ENCODE measurements around the gene CAP2. TPM values are rescaled to one million over a fixed set of nuclear protein-coding genes. Genes with fewer than 3 reads are reported as not detected.

Gene CAP2
- total and polyA plus RNA-seq, 2 experiments from 2014 or later, result 6.7 to 9.1 TPM

- no peak for TF ChIP-seq STAT1 (IDR thresholded peaks at IDR 0.05; ENCODE audit: unreplicated experiment)
- TF ChIP-seq, protein P1, sequence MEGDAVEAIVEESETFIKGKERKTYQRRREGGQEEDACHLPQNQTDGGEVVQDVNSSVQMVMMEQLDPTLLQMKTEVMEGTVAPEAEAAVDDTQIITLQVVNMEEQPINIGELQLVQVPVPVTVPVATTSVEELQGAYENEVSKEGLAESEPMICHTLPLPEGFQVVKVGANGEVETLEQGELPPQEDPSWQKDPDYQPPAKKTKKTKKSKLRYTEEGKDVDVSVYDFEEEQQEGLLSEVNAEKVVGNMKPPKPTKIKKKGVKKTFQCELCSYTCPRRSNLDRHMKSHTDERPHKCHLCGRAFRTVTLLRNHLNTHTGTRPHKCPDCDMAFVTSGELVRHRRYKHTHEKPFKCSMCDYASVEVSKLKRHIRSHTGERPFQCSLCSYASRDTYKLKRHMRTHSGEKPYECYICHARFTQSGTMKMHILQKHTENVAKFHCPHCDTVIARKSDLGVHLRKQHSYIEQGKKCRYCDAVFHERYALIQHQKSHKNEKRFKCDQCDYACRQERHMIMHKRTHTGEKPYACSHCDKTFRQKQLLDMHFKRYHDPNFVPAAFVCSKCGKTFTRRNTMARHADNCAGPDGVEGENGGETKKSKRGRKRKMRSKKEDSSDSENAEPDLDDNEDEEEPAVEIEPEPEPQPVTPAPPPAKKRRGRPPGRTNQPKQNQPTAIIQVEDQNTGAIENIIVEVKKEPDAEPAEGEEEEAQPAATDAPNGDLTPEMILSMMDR (conservative IDR thresholded peaks at IDR 0.05; ENCODE audit: low read depth in 2 of 2), result no peak
Measured at GRCh38 chr6:17505767-17506280, 112.4 kb downstream of the CAP2 start (continued).

DNA sequence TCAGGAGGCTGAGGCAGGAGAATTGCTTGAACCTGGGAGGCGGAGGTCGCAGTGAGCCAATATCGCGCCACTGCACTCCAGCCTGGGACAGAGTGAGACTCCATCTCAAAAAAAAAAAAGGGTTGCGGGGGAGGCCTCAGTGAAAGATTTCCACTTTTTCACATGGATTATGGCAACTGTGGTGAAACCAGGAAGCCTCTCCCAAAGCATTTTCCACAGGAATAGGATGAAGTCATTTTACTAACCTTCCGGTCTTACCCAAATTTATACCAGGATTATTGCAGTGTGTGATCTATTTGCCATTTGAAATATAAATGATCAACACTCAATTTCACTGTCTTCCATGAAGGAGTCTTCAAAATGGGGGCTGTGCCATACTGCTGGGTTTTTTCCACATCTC lies 113.1 kb downstream of the CAP2 start:
- Histone ChIP-seq H3K27ac (ENCODE audit: low read depth) (no peak overlapping the region), H3K4me1 (ENCODE audit: insufficient read depth) (no peaks in the 10 kb centered on the region), H3K27me3 (ENCODE audit: insufficient read depth) (no peaks in the 10 kb centered on the region), H3K4me2 (no peak overlapping the region), H2AFZ (no peak overlapping the region), H4K20me1 (replicated peaks; ENCODE audit: insufficient read depth) (no peaks in the 10 kb centered on the region), H3K36me3 (ENCODE audit: insufficient read depth) (no peaks in the 10 kb centered on the region), H3K9me2 (ENCODE audit: insufficient read depth) (no peaks in the 10 kb centered on the region; the same call in 1 of the 2 replicates), H3K79me2 (replicated peaks; ENCODE audit: insufficient read depth) (no peaks in the 10 kb centered on the region), H3F3A (replicated peaks; ENCODE audit: low read depth) (no peaks in the 10 kb centered on the region), H3K4me3 (no peak overlapping the region)
- DNase-seq (ENCODE audit: low spot score) (no peak), ATAC-seq (no peak)
- H3K9me3 Mint-ChIP-seq, result no peaks in the 10 kb centered on the region
- H3K4me1 Mint-ChIP-seq, result no peaks in the 10 kb centered on the region; the same call in 2 of the 3 replicates
- no peak overlapping the region for H3K27ac Mint-ChIP-seq
- H3K4me3 Mint-ChIP-seq, result no peak overlapping the region
- H3K36me3 Mint-ChIP-seq (ENCODE audit: low read depth), result peaks cover 3% of the 10 kb centered on the region; the same call in 2 of the 3 replicates
- no peaks in the 10 kb centered on the region for H3K27me3 Mint-ChIP-seq (ENCODE audit: insufficient read depth, low read depth, poor library complexity)
- TF ChIP-seq ZNF331 (CRISPR knock-in tag; IDR thresholded peaks at IDR 0.05; ENCODE audit: low read depth), result no peak
- no peak for TF ChIP-seq STAT1 (IDR thresholded peaks at IDR 0.05; ENCODE audit: unreplicated experiment)
- TF ChIP-seq NANOG (IDR thresholded peaks at IDR 0.05; ENCODE audit: borderline replicate concordance), result no peak
- TF ChIP-seq, protein P2, sequence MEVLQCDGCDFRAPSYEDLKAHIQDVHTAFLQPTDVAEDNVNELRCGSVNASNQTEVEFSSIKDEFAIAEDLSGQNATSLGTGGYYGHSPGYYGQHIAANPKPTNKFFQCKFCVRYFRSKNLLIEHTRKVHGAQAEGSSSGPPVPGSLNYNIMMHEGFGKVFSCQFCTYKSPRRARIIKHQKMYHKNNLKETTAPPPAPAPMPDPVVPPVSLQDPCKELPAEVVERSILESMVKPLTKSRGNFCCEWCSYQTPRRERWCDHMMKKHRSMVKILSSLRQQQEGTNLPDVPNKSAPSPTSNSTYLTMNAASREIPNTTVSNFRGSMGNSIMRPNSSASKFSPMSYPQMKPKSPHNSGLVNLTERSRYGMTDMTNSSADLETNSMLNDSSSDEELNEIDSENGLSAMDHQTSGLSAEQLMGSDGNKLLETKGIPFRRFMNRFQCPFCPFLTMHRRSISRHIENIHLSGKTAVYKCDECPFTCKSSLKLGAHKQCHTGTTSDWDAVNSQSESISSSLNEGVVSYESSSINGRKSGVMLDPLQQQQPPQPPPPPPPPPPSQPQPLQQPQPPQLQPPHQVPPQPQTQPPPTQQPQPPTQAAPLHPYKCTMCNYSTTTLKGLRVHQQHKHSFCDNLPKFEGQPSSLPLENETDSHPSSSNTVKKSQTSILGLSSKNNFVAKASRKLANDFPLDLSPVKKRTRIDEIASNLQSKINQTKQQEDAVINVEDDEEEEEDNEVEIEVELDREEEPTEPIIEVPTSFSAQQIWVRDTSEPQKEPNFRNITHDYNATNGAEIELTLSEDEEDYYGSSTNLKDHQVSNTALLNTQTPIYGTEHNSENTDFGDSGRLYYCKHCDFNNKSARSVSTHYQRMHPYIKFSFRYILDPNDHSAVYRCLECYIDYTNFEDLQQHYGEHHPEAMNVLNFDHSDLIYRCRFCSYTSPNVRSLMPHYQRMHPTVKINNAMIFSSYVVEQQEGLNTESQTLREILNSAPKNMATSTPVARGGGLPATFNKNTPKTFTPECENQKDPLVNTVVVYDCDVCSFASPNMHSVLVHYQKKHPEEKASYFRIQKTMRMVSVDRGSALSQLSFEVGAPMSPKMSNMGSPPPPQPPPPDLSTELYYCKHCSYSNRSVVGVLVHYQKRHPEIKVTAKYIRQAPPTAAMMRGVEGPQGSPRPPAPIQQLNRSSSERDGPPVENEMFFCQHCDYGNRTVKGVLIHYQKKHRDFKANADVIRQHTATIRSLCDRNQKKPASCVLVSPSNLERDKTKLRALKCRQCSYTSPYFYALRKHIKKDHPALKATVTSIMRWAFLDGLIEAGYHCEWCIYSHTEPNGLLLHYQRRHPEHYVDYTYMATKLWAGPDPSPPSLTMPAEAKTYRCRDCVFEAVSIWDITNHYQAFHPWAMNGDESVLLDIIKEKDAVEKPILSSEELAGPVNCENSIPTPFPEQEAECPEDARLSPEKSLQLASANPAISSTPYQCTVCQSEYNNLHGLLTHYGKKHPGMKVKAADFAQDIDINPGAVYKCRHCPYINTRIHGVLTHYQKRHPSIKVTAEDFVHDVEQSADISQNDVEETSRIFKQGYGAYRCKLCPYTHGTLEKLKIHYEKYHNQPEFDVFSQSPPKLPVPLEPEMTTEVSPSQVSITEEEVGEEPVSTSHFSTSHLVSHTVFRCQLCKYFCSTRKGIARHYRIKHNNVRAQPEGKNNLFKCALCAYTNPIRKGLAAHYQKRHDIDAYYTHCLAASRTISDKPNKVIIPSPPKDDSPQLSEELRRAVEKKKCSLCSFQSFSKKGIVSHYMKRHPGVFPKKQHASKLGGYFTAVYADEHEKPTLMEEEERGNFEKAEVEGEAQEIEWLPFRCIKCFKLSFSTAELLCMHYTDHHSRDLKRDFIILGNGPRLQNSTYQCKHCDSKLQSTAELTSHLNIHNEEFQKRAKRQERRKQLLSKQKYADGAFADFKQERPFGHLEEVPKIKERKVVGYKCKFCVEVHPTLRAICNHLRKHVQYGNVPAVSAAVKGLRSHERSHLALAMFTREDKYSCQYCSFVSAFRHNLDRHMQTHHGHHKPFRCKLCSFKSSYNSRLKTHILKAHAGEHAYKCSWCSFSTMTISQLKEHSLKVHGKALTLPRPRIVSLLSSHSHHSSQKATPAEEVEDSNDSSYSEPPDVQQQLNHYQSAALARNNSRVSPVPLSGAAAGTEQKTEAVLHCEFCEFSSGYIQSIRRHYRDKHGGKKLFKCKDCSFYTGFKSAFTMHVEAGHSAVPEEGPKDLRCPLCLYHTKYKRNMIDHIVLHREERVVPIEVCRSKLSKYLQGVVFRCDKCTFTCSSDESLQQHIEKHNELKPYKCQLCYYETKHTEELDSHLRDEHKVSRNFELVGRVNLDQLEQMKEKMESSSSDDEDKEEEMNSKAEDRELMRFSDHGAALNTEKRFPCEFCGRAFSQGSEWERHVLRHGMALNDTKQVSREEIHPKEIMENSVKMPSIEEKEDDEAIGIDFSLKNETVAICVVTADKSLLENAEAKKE (CRISPR knock-in tag; IDR thresholded peaks at IDR 0.05), result no peak
- TF ChIP-seq, protein P1 (conservative IDR thresholded peaks at IDR 0.05; ENCODE audit: low read depth in 2 of 2), result no peak
- TF ChIP-seq JUNB (IDR thresholded peaks at IDR 0.05; ENCODE audit: unreplicated experiment), result no peak
- no peak for TF ChIP-seq CREB1 (CRISPR knock-in tag; IDR thresholded peaks at IDR 0.05; ENCODE audit: low read depth)
- no peak for TF ChIP-seq ZNF114 (CRISPR knock-in tag; IDR thresholded peaks at IDR 0.05)
- no peak for TF ChIP-seq EZH2phosphoT487 (IDR thresholded peaks at IDR 0.05; ENCODE audit: unreplicated experiment)
- TF ChIP-seq, protein P3, sequence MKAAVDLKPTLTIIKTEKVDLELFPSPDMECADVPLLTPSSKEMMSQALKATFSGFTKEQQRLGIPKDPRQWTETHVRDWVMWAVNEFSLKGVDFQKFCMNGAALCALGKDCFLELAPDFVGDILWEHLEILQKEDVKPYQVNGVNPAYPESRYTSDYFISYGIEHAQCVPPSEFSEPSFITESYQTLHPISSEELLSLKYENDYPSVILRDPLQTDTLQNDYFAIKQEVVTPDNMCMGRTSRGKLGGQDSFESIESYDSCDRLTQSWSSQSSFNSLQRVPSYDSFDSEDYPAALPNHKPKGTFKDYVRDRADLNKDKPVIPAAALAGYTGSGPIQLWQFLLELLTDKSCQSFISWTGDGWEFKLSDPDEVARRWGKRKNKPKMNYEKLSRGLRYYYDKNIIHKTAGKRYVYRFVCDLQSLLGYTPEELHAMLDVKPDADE (IDR thresholded peaks at IDR 0.05), result no peak
- TF ChIP-seq POLR2AphosphoS5 (IDR thresholded peaks at IDR 0.05; ENCODE audit: low read depth), result no peak
- TF ChIP-seq EZH2 (IDR thresholded peaks at IDR 0.05; ENCODE audit: low read depth, unreplicated experiment), result no peak

All from GM23338 (cell line).